ENCODE data around the gene FGFRL1.
"Not testable (repeated sequence)": the region's sequence is repeated elsewhere in the genome, so short reads cannot be mapped to it uniquely, and the experiment has no call there.

DNA sequence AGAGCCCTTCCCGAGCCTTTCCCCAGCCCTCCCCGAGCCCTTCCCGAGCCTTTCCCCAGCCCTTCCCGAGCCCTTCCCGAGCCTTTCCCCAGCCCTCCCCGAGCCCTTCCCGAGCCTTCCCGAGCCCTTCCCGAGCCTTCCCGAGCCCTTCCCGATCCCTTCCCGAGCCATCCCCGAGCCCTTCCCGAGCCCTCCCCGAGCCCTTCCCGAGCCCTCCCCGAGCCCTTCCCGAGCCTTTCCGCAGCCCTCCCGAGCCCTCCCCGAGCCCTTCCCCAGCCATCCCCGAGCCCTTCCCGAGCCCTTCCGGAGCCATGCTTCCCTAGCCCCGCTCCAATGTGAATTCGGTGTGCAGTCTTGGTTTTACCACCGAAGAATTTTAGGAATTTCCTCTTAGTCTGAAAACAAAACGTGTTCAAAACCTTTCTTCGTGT, 35.2 kb downstream of the FGFRL1 start:
- TF ChIP-seq, protein P1, sequence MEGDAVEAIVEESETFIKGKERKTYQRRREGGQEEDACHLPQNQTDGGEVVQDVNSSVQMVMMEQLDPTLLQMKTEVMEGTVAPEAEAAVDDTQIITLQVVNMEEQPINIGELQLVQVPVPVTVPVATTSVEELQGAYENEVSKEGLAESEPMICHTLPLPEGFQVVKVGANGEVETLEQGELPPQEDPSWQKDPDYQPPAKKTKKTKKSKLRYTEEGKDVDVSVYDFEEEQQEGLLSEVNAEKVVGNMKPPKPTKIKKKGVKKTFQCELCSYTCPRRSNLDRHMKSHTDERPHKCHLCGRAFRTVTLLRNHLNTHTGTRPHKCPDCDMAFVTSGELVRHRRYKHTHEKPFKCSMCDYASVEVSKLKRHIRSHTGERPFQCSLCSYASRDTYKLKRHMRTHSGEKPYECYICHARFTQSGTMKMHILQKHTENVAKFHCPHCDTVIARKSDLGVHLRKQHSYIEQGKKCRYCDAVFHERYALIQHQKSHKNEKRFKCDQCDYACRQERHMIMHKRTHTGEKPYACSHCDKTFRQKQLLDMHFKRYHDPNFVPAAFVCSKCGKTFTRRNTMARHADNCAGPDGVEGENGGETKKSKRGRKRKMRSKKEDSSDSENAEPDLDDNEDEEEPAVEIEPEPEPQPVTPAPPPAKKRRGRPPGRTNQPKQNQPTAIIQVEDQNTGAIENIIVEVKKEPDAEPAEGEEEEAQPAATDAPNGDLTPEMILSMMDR (IDR thresholded peaks at IDR 0.05; ENCODE audit: poor library complexity) = not testable (repeated sequence)
- TF ChIP-seq EZH2phosphoT487 (IDR thresholded peaks at IDR 0.05; ENCODE audit: low read depth, severe bottlenecking, unreplicated experiment); EZH2 (IDR thresholded peaks at IDR 0.05; ENCODE audit: borderline replicate concordance): not testable (repeated sequence)
